Activated CD8-positive, alpha-beta T cell treated with anti-CD3 and anti-CD28 coated beads for 36 hours (primary cell): ENCODE measurements around the gene INTS11. TPM values are rescaled to one million over a fixed set of nuclear protein-coding genes. Genes with fewer than 3 reads are reported as not detected.

Source experiments
- ATAC-seq: fragments of 200-7000 bp; cut with Tn5 transposase; one replicate; pipeline ENCODE4 v1.10.0; 2021; ENCODE audit warnings: mild to moderate bottlenecking, moderate library complexity
- CTCF ChIA-PET: fragments of 350-600 bp; sonication (Branson Sonifier 250); formaldehyde crosslinking; loops from one replicate; lab custom pipeline; 2021; ENCODE audit warnings: antibody characterized with exemption; lab: Charles Lee
- POLR2A ChIA-PET: fragments of 350-600 bp; sonication (Branson Sonifier 250); formaldehyde crosslinking; loops from one replicate; lab custom pipeline; 2021; ENCODE audit warnings: antibody characterized with exemption; lab: Charles Lee
- DNase-seq: peaks from one replicate; pipeline ENCODE4 v3.0.0-alpha.2; 2020
- H3K27ac Mint-ChIP-seq: one replicate; pipeline ENCODE4 v1.8.0; 2021; ENCODE audit warnings: mild to moderate bottlenecking, mixed read lengths
- H3K27me3 Mint-ChIP-seq: one replicate; pipeline ENCODE4 v1.8.0; 2021; ENCODE audit warnings: mixed read lengths
- H3K36me3 Mint-ChIP-seq: one replicate; pipeline ENCODE4 v1.8.0; 2021; ENCODE audit warnings: low read depth, mixed read lengths
- H3K4me1 Mint-ChIP-seq: one replicate; pipeline ENCODE4 v1.8.0; 2021; ENCODE audit warnings: low read depth, mixed read lengths
- H3K4me3 Mint-ChIP-seq: one replicate; pipeline ENCODE4 v1.8.0; 2021; ENCODE audit warnings: mild to moderate bottlenecking, moderate library complexity, mixed read lengths
- H3K9me3 Mint-ChIP-seq: one replicate; pipeline ENCODE4 v1.8.0; 2021; ENCODE audit warnings: mixed read lengths
- CTCF ChIP-seq: fragments of 200-600 bp; IDR thresholded peaks from one replicate; pipeline ENCODE4 v1.8.0; 2022; ENCODE audit warnings: antibody characterized with exemption, mild to moderate bottlenecking
- intact Hi-C: fragments of 100-400 bp; cut with micrococcal nuclease; formaldehyde crosslinking; loops from one replicate; pipeline ENCODE4 v1.10.0; 2022
- total RNA-seq, 2 experiments: library from RNA; stranded (reverse); gene quantifications; one replicate each; pipeline ENCODE4 v1.2.3, GENCODE V29; 2021

The INTS11 gene
- total RNA-seq, 2 experiments from 2014 or later = 110 to 122 TPM

DNA sequence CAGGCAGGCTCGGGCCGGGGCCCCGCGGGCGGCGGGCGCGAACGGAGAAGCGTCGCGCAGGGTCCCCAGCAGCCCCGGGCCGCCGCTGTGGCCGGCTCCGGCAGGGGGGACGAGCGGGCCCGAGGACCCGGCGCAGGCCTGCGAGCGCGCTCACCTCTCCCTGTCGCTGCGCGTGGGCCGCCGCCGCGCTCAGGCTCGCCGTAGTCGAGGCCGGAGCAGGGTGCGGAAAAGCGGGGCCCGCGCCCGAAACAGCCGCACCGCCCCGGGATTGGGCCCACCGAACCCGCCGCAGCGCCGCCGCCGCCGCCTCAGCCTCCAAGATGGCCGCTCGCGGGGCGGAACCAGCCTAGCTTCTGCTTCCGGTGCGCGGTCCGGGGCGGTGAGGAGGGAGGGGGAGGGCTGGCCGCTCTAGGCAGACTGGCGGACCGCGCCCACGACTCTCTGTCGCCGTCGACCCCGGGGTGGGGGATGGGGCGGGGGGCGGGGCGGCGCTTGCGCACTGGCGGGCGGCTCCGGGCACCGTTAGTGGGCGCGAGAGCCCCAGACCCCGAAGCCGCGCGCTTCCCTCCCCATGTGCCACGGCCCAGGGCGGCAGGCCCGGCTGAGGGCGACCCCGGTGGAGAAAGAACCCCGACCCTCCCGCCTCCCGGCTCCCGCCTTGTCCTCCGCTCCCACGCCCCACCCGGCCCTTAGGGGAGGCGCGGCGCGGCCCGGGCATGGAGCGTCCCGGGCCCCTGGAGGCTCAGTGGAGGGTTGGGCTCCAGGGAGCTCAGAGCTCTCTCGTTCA, 50.8 kb downstream of the INTS11 start, which contains the start of gene UBE2J2:
Gene UBE2J2 (minus strand): TSS at position 343 of the 787 bp plus-strand sequence. CDS start 5,862 bp downstream, outside the sequence.
- peak; percentile 96 for DNase-seq
- CTCF ChIA-PET = no interaction called here
- peaks cover 39% of the 10 kb centered on the region for H3K4me1 Mint-ChIP-seq
- H3K27me3 Mint-ChIP-seq = no peaks in the 10 kb centered on the region
- no peaks in the 10 kb centered on the region for H3K9me3 Mint-ChIP-seq
- H3K4me3 Mint-ChIP-seq = peak within 1 kb of the TSS; percentile 90
- ATAC-seq = peak; percentile 98
- intact Hi-C loops = no loop called here
- peaks cover 24% of the 10 kb centered on the region for H3K36me3 Mint-ChIP-seq
- POLR2A ChIA-PET = interaction anchor here (0.6 to 1.4 kb wide), 7 partner anchors 10 to 230 kb away, joined by 3 to 4 read pairs (median 3); no protein-coding TSS in a partner anchor
- no peak for TF ChIP-seq CTCF
- peak within 1 kb of the TSS; percentile 85 for H3K27ac Mint-ChIP-seq

GRCh38 chr1:1273209-1273511, 51.3 kb downstream of the INTS11 start:
- Mint-ChIP-seq H3K27me3 (no peaks in the 10 kb centered on the region), H3K27ac (peak overlapping the region; percentile 85), H3K4me1 (peaks cover 40% of the 10 kb centered on the region), H3K36me3 (peaks cover 24% of the 10 kb centered on the region), H3K9me3 (no peaks in the 10 kb centered on the region), H3K4me3 (peak overlapping the region; percentile 90)
- CTCF ChIA-PET = no interaction called here
- ATAC-seq = no peak
- DNase-seq = no peak
- POLR2A ChIA-PET = interaction anchor here (0.6 to 1.4 kb wide), 6 partner anchors 10 to 230 kb away, joined by 3 to 4 read pairs (median 3); no protein-coding TSS in a partner anchor
- no peak for TF ChIP-seq CTCF
- intact Hi-C loops = no loop called here

DNA sequence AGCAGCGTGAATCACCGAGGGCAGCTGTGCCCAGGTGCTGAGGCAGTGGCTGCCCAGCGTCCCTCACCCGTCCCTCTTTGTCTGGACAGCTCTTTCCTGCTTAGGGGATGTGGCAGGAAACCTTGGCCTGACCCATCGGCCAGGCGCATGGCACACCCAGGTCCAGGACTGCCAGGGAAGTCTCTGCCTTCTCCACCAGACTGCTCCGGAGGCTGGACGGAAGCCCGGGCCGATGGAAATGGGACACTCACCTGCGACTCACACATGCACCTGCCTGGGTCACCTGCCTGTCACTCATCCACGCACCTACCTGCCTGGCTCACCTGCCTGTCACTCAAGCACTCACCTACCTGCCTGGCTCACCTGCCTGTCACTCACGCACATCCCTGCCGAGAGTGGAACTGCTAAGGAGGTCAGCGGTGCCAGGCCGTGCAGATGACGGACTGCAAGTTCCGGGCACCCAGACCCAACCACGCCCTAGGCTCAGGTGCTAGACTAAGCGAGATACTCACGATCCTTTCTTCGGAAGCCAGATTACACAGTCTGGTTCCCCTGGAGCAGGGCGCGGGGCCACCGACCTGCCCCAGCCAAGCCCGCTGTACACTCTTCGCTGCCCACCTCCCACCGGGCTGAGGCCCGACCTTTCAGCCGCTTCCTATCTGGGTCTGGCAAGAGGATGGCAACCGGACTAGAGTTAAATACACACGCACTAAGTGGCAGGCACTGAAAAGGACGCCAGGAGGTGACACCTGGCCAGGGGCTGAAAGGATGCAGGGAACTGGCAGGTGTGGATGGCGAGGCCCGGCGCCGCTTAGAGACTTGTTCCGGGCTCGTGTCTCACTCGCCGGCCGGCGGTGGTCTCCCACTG, 51.9 kb downstream of the INTS11 start:
- H3K4me1 Mint-ChIP-seq = peaks cover 40% of the 10 kb centered on the region
- peak; percentile 36 for DNase-seq
- POLR2A ChIA-PET = interaction anchor here (0.9 to 1.1 kb wide), 3 partner anchors 9 to 151 kb away, joined by 3 read pairs; no protein-coding TSS in a partner anchor

DNA sequence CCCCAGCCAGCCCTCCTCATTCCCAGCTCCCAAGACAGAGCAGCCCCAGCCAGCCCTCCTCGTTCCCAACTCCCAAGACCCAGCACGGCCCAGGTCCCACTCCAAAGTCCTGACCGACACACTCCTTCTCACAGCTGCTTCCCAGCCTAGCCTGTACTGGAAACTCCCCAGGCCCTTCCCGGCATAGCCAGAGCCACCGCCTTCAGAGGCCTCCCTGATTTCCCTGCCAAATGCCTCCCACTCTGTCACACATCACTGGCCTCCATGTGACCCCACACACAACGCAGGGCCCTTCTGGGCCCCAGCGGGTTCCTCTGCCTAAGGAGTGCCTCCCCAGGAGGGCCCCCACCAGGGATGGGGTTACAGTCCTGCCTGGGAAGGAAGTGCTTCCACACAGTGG, 53.6 kb downstream of the INTS11 start:
- CTCF ChIA-PET = interaction anchor here (1.3 to 2.3 kb wide), 3 partner anchors 10 to 238 kb away, joined by 3 to 9 read pairs (median 4); no protein-coding TSS in a partner anchor
- intact Hi-C loops = no loop called here
- Mint-ChIP-seq H3K27ac (peak overlapping the region; percentile 47), H3K9me3 (no peaks in the 10 kb centered on the region), H3K27me3 (no peaks in the 10 kb centered on the region), H3K36me3 (peaks cover 33% of the 10 kb centered on the region), H3K4me1 (peaks cover 42% of the 10 kb centered on the region), H3K4me3 (peak overlapping the region; percentile 60)
- POLR2A ChIA-PET = interaction anchor here (0.9 to 1.5 kb wide), 3 partner anchors 20 to 102 kb away, joined by 3 read pairs; no protein-coding TSS in a partner anchor
- ATAC-seq (no peak), DNase-seq (no peak)
- no peak for TF ChIP-seq CTCF

More for the DNA sequence above, 51.9 kb downstream of the INTS11 start:
- Mint-ChIP-seq H3K27me3 (no peaks in the 10 kb centered on the region), H3K27ac (peak overlapping the region; percentile 85), H3K36me3 (peaks cover 25% of the 10 kb centered on the region), H3K4me3 (peak overlapping the region; percentile 90), H3K9me3 (no peaks in the 10 kb centered on the region)
- TF ChIP-seq CTCF = no peak
- CTCF ChIA-PET = interaction anchor here (1.6 to 2.3 kb wide), 2 partner anchors 150 to 239 kb away, joined by 3 to 9 read pairs; no protein-coding TSS in a partner anchor
- intact Hi-C loops = no loop called here
- no peak for ATAC-seq
